Measurements from ENCODE around the gene OPRL1.

OPRL1 gene

DNA sequence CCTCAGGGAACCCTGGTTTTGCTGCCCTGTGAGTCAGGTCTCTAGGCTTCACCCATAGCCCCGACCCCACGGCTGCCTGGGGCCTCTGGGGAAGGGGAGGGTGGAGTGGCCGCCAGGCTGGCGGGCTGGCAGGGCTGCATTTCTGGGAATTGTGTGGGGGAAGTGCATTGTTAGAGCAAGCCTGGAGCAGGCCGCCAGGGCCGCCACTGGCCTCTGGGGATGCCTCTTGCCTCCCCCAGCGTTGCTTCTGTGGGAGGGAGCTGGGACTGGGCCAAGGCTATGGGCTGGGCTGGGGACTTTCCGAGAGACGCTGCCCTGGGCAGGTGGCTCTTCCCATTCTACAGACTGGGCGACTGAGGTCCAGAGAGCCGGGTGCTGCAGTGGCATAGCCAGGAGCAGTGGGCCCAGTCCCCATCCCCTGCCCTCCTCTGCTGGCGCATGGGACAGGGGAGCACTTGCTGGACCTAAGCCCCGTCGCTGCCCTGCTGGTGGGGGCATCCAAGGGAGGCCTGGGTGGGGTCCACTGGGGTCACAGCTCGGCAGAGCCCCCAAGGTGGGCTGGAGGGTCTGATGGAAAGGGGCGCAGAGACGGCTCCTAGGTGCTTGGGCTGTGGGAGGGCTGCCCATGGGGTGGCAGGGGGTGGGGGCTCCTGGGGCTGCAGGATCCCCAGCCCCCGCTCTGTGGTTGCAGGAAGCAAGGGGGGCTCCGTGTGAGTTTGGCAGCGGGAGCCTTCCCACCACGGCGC, 23.8 kb upstream of the OPRL1 start:
- in situ Hi-C loops (cut with HindIII; ENCODE audit: low sequenced_read_pairs): no loop called here

DNA sequence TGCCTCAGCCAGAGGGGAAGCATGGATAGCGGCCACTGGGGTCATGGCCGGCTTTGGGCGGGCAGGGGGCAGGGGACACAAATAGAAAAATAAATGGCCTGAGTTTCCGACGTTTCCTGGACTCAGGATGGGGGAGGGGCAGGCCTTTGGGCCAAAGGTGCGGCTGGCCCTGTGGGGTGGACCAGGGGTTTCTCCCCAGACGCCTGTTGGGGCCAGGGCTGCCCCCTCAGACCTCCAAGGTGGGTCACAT, 23.3 kb upstream of the OPRL1 start:
- in situ Hi-C loops (cut with HindIII; ENCODE audit: low sequenced_read_pairs): no loop called here

DNA sequence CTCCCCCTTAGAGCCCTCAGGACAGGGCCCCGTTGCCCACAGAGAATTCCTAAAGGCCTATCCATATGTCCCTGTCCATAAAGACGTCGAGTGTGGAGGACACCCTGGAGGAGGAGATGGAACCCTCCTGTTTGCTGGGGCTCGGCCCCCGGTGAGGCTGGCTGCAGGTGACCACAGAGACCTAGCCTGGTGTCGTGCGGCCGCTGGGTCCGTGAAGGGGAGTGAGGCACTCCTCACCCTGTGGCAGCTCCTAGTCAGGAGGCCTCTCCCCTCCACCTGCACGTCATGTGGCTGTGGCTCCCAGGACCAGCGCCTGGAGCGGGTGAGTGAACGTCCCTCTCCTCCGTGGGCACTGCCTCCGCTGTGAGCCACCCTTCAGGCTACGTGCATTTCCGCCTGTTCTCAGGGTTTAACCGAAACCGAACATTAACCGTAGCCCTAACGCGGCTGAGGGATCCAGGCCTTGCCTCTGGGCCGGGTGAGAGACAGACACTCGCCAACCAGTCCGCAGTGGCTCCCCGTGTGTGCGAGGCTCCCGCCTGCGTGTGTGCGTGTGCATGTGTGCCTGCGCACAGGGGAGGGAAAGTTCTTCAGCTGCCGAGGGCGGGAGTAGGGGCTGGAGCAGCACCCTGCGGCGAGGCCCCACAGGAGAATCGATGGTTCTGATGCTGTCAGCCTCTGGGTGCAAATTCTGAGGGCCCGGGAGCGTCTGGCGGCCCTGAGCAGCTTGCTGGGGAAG, 22.8 kb upstream of the OPRL1 start:
- in situ Hi-C loops (cut with HindIII; ENCODE audit: low sequenced_read_pairs): no loop called here

DNA sequence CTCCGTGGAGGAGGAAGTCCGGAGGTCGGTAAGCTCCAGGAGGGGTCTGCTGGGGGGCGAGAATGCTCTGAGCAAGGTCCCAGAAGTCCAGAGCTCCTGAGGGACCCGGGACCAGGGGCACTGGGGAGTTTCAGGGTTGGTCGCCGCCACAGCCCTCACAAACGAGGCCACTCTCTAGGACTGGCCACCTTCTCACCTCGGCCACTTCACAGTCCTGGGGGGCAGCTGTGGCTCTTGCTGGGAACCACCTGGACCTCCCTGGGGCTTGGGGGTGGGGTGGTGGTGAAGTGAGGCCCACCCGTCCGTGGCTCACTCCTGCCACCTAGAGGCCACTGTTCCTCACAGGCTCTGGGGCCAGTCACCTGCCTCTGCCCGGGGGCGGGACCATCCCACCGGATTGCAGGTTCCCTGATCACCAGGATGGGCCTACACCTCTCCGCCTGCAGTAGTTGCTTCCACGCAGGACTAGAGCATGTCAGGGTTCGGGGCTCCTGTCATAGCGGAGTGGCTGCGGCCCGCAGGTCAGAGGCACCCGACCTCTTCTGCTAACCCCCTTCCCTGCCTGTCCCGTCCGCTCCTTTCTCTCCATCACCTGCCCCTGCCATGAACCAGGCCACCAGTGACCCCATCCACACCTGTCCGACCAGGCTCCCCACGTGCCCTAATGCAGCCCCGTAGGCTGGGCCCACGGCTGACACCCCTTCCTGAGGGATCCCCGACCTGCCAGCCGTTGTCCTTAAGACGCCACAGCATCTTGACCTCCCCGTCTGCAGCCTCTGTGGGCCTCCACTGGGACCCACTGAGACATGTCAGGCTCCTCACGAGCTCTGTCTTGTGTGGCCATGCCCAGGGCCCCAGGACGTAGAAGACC, 22.0 kb upstream of the OPRL1 start:
- in situ Hi-C loops (cut with HindIII; ENCODE audit: low sequenced_read_pairs): no loop called here

DNA sequence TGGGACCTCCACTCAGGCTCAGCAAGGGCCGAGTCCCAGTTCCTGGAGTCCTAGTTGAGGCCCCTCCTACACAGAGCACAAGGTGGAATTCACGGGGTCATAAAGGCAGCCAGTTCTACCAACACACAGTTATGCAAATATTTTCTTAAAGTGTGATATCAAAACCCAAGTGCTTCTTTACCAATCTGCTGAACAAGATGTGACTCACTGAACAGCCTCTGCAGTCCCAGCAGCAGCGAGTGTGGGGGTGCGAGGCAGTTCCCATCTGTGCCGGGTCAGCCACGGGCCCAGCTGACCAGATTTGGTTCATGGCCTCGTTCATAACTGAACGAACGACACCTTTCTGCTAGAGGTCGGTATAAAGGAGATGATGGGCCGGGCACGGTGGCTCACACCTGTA, 21.3 kb upstream of the OPRL1 start:
- in situ Hi-C loops (cut with HindIII; ENCODE audit: low sequenced_read_pairs): no loop called here

DNA sequence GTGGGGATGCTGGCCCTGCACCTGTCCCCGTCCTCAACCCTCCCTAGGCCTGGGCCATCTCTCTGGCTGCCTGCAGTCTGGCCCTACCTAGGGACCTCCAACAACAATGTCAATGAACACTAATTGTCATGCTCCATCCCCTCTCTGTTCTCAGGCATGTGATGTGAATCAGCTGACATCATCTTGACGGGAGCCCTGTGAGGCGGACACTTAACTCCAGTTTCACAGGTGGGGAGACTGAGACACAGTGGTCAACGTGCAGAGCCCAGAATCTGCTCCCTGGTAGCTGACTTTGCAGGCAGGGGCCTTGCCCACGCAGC, 17.6 kb upstream of the OPRL1 start:
- in situ Hi-C loops (cut with HindIII; ENCODE audit: low sequenced_read_pairs): no loop called here

DNA sequence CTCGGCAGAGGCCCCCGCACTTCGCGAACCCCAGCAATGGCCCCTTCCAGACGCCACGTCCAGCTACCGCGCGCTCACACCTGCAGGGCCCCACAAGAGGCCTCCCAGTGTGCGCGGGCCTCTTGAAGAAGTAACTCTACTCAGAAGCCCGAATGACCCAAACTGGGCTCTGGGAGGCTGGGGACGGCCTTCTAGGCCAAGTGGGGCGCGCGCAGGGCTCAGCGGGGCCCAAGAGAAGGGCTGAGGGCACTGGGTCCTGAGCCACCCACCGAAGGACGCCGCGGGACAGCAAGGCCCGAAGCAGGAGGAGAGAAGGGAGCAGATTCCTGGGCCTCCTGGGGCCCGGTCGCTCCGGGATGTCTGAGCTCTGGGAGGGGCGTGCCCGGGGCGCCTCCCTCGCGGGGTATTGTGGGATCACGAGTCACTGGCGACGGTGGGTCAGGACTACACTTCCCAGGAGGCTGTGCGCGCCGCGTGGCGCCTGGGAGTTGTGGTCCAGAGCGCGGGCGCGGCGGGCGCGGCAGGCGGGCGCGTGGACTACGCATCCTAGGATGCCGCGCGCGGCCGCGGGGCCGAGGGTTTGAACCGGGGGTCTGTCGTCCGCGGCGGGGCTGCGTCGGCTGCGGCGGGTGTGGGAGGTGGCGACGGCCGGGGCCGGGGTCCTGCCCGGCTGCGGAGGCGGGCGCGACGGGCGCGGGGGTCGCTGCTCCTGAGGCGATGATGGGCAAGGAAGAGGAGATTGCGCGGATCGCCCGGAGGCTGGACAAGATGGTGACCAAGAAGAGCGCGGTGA, 17.1 kb upstream of the OPRL1 start, which contains the start of gene TCEA2:
Gene TCEA2, plus strand, starts transcription at position 603 of the 793 bp plus-strand sequence. Its CDS starts 115 bp downstream, at position 718.
- in situ Hi-C loops (cut with HindIII; ENCODE audit: low sequenced_read_pairs): no loop called here

DNA sequence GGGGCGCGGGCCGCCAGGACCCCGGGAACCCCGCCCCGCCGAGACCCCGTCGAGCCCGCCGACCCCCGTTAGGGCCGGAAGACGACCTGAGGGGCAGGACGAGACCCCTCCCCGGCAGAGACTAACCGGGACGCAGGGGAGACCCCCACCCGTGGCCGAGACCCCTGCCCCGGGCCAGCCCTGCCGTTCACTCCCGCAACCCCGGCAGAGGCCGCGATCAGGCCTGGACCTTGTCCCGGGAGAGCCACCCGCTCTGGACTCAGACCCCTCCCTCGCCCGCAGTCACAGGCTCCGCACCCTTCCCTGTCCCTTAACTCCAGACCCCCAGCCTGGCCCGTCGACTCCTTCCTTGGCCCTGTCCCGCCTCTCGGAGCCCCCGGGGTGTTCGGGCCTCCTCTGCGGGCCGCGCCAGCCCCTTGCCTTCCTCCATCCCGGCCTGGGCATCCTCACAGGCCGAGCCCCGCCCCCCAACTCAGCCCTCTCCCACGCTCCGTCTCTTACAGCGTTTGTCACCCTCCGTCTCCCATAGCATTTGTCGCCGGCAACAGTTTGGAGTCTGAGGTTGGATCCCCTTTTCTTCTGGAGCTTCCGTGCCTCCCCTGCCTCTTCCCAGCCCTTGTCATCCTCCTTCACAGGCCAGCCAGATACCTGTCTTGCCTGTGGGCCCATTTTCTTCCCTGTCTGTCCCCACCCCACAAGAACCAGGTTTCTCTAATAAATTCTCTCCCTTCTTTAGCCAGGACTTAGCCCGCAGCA, 16.3 kb upstream of the OPRL1 start:
- in situ Hi-C loops (cut with HindIII; ENCODE audit: low sequenced_read_pairs): no loop called here

DNA sequence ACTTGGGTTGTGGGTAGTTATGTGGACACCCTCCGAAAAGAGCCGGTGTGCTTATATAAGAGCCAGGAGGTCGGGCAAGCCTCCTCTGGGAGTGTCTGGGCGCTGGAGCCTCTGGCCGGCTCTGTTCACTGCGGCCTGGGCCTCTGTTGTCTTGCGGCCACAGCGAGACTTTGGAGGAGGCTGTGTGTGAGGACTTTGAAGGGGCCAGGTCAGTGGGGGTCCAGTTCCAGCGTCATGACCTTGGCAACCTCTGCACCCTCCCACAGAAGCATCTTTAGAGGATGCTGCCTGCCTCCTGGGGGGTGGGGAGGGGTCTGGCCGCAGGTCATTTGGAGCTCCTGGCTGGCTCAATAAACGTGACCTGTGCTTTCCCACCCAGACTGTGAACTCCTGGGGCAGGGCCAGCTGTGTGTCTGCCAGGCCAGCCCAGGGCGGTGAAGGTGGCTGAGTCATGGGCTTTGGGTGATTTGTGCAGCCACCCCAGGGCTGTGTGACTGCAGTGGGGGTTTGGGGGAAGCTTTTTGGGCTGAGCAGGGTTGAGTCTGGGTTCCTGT, 15.7 kb upstream of the OPRL1 start:
- in situ Hi-C loops (cut with HindIII; ENCODE audit: low sequenced_read_pairs): no loop called here

DNA sequence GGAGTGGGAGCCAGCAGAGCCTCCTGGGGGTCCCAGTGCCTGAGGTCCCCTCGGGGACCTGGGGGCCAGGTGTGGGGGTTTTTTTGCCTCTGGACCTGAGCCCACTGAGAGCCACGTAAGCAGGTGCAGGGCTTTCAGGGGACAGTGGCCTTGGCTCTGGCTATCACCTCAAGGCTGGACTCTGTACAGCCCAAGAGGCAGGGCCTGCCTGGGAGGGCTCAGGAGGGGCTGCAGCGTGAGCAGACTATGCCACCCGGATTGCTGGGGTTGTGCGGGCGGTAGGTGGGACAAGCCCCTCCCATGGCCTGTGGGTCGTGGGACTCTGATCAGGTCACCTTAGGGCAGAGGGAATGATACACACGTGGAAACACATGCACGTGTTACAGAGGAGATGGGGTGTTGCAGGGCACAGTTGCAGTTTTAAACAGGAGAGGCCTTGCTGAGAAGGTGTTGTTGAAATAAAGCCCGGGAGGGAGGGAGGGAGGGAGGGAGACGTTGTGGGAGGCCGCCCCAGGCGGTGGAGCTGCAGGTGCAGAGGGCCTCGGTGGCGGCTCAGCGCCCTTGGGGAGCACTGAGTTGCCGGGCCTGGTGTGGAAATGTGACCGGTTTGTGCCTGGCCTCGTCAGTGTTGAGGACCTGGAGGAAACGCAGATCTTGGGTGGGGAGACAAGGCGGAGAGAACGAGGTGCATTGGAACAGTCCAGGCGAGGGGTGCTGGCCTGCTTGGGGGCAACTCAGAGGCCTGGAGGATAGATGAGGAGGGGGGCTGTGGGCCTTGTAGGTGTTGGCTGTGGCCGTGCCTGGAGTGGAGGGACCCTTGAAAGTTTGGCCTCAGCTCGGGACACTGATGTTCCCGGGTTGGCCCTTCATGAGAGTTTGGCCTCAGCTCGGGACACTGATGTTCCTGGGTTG, 14.6 kb upstream of the OPRL1 start:
- in situ Hi-C loops (cut with HindIII; ENCODE audit: low sequenced_read_pairs): no loop called here

DNA sequence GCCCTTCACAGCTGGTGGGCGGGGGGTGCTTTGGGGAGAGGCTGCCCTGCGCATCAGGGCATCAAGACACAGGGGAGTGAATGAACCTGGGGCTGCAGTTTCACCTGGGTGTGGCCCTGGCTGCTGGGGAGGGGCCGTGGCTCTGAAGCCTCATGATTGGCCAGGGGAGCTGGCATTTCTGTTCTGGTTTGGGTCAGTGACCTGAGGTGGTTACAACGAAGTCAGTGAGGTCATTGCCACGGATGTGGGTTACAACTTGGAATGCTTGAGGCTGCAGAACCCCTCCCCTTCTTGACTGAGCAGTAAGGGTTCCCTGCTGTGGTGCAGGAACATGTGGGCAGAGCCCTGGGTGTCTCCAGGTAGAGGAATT, 13.9 kb upstream of the OPRL1 start:
- in situ Hi-C loops (cut with HindIII; ENCODE audit: low sequenced_read_pairs): no loop called here

DNA sequence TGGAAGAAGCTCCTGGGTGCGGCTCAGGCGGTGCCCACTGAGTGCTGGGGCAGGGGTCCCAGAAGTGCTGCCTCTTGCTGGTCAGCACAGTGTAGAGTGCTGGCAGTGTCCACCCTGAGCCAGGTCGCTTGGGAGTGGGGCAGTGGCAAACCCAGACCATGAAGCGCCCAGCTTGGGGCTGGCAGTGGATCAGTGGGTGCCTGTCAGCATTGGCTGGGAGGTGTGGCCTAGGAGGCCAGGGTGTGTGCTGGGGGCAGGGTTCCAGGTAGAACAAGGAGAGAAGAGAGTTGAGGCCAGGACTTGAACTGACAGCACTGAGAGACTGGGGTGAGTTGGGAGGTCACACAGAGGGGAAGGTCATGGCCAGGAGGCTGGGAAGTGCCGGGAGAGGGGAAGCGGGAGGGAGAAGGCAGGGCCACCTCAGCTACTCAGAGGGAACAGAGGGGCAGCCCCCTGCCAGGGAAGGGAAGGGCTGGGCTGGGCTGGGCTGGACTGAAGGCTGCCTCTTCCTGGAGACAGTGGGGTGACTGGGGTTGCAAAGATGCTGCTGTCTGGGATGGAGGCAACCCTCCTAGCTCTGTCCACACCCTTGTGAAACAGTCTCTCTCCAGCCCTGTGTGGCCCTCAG, 12.8 kb upstream of the OPRL1 start:
- in situ Hi-C loops (cut with HindIII; ENCODE audit: low sequenced_read_pairs): no loop called here

DNA sequence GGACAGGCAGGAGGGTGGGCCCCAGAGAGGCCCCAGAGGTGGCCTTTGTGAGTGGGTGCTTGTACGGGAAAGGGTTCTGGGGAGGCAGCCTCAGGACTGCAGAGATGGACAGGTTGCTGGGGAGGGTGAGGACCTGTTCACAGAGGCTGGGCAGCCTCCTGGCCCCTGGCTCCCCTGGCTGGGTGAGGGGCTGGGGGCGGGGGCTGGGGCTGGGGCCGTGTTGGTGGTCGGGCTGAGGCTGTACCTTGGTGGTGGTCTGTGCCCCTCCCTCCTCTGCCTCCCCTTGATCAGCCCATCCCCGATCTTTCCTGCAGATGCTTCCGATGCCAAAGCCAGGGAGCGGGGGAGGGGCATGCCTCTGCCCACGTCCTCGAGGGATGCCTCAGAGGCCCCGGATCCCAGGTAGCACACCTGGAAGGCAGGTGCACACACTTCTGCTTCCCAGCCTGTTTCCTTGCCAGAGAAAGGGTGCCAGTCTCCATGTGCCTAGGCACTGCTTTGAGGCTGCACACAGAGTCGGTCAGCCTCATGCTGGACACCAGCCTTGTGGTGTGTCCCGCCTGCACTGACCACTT, 12.1 kb upstream of the OPRL1 start:
- in situ Hi-C loops (cut with HindIII; ENCODE audit: low sequenced_read_pairs): no loop called here

DNA sequence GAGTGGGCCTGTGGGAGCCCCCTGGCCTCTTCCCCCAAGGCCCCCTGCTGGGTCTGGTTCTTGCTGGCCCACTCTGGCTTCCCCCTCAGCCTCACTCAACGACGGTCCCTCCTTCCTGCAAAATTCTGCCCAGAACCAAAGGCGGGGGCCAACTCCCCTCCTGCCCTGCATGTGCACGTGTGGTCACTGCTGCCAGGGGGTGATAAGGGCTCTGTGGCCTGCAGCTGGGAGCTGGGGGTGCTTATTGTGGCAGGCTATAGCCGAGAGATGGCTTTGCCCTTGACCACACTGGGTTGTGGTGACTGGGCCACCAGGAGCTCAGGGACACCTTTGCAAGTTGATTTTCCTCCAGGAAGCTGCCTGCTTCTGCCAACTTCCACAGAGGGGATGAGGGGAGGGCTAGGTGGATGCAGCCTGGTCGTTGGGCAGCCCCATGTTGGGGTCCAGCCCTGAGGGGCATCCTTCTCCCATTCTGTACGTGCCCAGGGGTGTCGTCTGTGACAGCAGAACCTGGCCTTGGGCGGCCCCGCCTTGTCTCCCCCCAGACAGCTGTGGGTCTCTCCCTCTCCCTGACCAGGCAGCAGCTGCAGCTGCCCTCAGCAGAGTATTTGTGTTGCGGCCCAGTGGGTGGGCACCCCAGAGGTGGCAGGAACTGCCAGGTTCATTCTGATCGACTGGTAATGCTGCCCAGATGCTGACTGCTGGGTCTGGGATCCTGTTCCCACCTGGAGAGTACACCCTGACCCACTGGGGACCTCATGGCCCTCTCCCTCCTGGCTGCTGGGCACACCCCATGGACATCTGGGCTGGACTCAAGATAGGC, 11.3 kb upstream of the OPRL1 start:
- in situ Hi-C loops (cut with HindIII; ENCODE audit: low sequenced_read_pairs): no loop called here

DNA sequence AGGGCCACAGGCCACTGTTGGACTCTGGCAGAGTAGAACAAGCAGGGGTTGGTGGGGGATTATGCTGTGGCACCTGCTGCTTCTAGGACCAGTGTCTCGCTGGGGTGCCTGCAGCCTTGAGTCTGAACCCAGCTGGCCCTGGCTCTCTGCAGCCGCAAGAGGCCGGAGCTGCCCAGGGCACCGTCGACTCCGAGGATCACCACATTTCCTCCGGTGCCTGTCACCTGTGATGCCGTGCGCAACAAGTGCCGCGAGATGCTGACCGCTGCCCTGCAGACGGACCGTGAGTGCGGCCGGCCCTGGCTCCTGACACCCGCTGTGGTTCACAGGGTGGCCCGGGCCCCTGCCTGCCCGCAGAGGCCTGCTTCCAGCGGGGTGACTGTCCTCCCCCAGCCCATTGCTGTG, 10.7 kb upstream of the OPRL1 start:
- in situ Hi-C loops (cut with HindIII; ENCODE audit: low sequenced_read_pairs): no loop called here

DNA sequence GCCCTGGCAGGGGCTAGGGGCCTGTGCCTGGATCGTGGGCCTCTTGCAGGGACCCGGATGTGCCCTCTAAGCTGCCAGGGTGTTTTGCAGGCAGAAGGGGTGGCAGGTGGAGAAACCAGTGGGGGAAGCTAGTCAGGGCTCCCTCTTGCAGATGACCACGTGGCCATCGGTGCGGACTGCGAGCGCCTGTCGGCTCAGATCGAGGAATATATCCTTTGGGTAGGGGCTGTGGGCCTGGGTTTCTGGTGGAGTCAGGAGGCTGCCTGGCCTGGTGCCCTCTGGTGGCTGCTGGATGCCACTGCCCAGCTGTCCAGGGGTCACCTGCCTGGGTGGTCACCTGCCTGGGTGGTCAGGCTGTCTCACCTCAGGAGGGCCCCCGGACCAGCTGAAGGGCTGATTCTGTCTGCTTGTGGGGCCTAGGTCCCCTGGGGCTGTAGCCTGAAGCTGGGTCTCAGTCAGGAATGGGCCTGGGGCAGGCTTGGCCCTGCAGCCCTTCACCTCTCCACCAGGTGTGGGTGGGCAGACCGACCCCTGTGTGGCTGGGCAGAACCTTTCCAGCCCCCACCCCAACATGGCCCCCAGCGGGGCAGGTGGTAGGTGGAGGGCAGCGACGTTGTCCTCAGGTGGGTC, 10.2 kb upstream of the OPRL1 start:
- in situ Hi-C loops (cut with HindIII; ENCODE audit: low sequenced_read_pairs): no loop called here

All from DLD1 (cell line).